Right forelimb (tissue), 1 donor: ENCODE data around the gene CDH8.

Source experiments
- DNase-seq: peaks from one replicate; pipeline ENCODE4 v3.0.0-alpha.2; 2018

The CDH8 gene

GRCh38 chr16:62022688-62023087, 13.6 kb downstream of the CDH8 start:
- DNase-seq = no peak

GRCh38 chr16:62021161-62021581, 15.1 kb downstream of the CDH8 start:
- peak; percentile 56 for DNase-seq

DNA sequence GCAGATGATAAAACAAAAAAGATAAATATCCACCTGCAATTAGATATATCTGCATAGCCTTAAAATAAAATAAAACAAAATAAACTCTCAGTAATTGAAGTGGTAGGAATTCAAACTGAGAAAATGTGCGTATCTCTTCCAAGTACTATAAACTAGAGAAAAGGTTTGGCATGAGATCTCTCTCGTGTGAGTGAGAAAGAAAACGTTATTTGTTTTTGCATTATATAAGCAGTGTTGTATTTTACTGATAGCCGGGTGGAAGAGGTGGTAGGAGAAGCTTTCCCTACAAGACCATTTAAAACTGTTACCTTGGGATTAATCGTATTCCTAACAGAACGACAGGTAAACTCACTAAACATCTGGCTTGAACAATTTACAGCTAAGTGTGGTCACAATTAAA, 15.6 kb downstream of the CDH8 start:
- DNase-seq = no peak

- DNase-seq = no peak
These were observed 16.4 kb downstream of the CDH8 start for GRCh38 chr16:62019851-62020250.

GRCh38 chr16:62018301-62019060, 17.8 kb downstream of the CDH8 start:
- DNase-seq = no peak

DNA sequence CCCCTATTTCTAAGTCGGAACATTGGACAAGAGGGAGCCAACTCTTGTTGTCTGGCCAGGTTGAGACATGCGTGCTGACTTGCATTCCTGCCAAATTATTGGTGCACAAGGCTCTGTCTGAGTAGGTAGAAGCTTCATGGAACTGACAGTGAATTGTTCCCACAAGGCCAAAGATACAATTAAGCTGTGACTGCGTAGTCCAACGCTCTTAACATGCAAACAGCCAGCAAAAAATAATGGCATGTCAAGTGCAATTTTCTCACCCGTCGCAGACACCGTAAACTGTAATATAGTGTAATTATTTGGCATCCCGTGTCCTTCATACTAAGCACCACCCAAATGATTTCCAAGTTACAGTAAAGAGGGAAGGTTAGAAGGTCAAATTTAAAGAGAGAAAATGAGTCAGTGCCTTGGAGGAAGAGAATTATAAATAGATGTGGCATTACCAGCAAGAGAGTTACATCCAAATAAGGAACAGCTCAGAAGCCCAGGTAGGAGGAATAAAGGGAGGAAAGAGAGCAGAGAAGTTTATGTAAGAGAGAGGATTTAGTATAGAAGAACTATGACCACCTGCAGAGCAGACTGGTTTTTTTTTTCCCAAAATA, 21.8 kb downstream of the CDH8 start:
- DNase-seq = no peak

- no peak for DNase-seq
These were observed 26.1 kb downstream of the CDH8 start for GRCh38 chr16:62010186-62010585.

GRCh38 chr16:61998460-61998859, 37.8 kb downstream of the CDH8 start:
- DNase-seq = no peak

GRCh38 chr16:61993108-61993507, 43.1 kb downstream of the CDH8 start:
- no peak for DNase-seq

DNA sequence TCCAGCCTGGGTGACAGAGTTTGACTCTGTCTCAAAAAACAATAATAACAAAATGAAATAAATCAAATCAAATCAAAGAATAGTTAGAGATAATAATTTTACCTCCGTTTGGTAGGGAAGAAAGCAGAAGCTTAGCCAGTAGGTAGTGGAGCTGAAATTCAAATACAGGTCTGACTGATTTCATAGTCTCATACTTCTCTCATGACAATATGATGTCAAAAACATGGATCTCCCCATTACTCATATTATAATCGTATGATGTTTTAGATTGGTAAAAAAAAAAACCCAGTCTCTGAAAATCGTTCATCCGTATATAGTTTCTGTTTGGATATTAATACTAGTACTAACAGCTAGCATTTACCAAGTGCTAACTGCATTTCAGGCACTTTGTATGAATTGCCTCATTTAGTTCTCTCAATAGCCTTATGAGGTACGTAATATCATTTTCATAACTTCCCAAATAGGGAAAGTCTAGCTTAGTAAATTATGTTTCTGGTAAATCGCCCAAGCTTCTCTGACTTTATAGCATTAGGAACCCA, 48.7 kb downstream of the CDH8 start:
- DNase-seq = no peak

- DNase-seq = no peak
These were observed 67.2 kb downstream of the CDH8 start for GRCh38 chr16:61969077-61969382.

DNA sequence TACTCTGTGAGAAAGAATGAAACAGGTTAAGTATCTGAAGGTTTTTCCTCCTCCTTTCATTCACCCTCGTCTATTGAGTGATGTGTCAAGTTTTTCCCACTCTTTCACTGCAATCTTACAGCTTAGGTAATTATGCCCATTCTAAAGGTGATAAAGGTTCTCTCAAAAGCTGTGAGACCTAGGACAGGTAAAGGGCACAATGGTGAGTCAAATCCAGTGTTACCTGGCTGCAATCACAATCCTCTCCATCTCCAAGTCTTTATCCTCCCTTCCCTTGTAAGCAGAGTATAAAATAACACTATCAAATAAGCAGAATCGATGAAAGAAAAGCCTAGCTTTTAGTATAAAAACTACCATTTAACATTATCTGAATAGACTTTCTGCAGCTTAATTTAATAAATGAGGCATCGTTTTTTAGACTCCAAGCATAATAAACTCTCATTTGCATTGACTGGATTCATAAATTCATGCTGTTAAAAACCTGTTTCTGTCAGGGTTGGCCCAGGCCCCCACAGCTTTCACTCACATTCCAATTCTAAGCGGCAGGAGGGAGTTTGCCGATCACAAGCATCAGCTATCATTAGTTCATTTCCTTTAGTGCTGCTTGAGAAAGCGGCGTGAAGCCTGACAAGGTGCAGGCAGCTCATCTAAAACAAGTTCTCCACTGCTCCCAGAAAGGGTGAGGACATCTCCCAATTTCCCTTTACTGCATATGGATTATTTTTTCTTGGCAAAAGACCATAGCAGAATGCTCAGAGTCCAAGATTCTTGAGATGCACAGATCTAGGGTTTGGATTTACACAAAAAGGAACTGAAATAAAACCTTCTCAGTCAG, 67.8 kb downstream of the CDH8 start:
- DNase-seq = no peak

- DNase-seq = no peak
These were observed 79.0 kb downstream of the CDH8 start for GRCh38 chr16:61957075-61957855.

GRCh38 chr16:61952841-61953240, 83.4 kb downstream of the CDH8 start:
- no peak for DNase-seq

DNA sequence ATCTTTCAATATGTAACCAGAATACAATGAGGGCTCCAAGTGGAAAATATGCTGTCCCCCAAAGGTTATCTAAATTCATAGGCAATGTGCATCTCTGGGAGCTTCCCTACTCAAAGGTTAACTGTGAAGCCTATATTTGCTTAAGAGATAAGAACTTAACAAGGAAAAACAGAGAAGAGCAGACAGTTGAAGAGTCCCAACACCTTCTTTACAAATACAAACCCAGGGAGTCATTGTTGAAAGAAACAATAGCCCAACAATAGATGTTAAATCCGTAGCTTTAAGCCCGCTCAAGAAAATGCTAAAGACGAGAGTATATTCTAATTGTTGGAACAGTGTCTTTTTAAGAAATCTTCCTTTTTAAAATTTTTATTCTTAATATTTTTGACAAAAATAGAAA, 87.8 kb downstream of the CDH8 start:
- DNase-seq = no peak

GRCh38 chr16:61946019-61946418, 90.2 kb downstream of the CDH8 start:
- no peak for DNase-seq

- DNase-seq = no peak
These were observed 90.7 kb downstream of the CDH8 start for GRCh38 chr16:61945511-61945910.

DNA sequence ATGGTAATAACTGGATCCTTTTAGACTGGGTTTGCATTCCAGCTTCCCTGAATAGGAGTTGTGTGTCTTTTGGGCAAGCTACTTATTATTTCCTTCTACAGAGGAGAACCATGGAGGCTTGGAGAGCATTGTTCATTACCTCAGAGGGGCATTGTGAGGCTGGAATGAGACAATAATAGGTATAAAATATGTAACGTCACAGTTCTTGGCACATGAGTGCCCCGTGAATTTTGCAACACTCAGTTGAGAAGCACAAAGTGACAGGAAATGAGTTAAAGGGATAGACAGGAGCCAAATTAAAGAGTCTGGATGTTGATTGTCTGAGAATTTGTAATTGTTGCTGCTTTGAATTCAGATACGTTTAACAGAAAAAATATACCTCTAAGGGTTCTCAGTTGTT, 92.2 kb downstream of the CDH8 start:
- DNase-seq = no peak

- no peak for DNase-seq
These were observed 95.6 kb downstream of the CDH8 start for GRCh38 chr16:61940611-61941010.

GRCh38 chr16:61937646-61938045, 98.6 kb downstream of the CDH8 start:
- no peak for DNase-seq

GRCh38 chr16:61936522-61936921, 99.7 kb downstream of the CDH8 start:
- no peak for DNase-seq

- no peak for DNase-seq
These were observed 101.6 kb downstream of the CDH8 start for GRCh38 chr16:61934601-61935000.

- DNase-seq = no peak
These were observed 106.5 kb downstream of the CDH8 start for GRCh38 chr16:61929776-61930175.
